Left lobe of liver (tissue), 2 donors: ENCODE data around the gene TYMP. TPM values are rescaled to one million over a fixed set of nuclear protein-coding genes. Genes with fewer than 3 reads are reported as not detected.
A peak's percentile ranks its signal among the peaks of the same experiment; 100 is the strongest.

Experiments used
- ATAC-seq: fragments of 200-7000 bp; cut with Tn5 transposase; one replicate; pipeline ENCODE4 v1.9.1; 2020; ENCODE audit warnings: mild to moderate bottlenecking, moderate library complexity
- DNase-seq: peaks from one replicate; pipeline ENCODE4 v3.0.0-alpha.2; 2020; ENCODE audit warnings: low spot score
- total RNA-seq: library from RNA; stranded (reverse); gene quantifications from one replicate; pipeline ENCODE4 v1.2.1, GENCODE V29; 2021
- donor health status: DM: no; HTN: no; CAD: no; lungs with moderate emphysema.
- donor health status: DM: no; HTN: yes; CAD: no.

The TYMP gene
- total RNA-seq, 1 donor from 2014 or later = 80.0 TPM

DNA sequence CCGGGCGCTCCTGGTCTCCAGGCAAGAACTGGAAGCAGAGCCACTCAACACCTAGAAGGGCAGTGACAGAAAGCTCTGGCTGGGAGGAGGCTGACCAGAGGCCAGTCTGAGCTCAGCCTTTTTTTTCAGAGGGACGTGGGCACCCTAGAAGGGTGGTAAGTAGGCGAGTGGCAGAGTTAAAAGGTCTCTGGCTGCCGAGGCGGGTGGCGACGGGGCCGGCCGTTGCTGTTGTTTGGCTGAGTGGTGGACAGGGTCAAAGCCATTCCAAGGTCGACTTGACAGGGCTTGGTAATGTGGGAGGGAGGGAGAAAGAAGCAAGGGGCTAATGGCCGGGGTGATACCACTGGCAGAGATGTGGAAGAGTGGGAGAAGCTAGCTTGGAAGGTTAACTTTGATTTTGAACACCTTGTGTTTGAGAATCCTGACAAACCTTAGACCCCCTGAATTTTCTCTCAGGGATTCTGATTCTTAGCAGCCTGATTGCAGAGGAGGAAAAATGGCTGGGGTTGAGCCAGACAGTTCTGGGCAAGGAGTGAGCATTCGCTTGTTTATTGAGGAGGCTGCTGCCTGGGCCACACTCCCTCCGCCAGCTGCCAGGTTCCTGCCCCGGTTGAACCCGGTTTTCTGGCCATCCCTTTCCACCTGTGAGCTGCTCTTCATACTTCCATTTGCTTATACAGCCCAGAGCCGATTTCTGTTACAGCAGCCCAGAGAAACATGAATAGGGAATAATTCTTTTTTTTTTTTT lies 33.8 kb upstream of the TYMP start:
- peak; percentile 67 for DNase-seq
- peak; percentile 60 for ATAC-seq

DNA sequence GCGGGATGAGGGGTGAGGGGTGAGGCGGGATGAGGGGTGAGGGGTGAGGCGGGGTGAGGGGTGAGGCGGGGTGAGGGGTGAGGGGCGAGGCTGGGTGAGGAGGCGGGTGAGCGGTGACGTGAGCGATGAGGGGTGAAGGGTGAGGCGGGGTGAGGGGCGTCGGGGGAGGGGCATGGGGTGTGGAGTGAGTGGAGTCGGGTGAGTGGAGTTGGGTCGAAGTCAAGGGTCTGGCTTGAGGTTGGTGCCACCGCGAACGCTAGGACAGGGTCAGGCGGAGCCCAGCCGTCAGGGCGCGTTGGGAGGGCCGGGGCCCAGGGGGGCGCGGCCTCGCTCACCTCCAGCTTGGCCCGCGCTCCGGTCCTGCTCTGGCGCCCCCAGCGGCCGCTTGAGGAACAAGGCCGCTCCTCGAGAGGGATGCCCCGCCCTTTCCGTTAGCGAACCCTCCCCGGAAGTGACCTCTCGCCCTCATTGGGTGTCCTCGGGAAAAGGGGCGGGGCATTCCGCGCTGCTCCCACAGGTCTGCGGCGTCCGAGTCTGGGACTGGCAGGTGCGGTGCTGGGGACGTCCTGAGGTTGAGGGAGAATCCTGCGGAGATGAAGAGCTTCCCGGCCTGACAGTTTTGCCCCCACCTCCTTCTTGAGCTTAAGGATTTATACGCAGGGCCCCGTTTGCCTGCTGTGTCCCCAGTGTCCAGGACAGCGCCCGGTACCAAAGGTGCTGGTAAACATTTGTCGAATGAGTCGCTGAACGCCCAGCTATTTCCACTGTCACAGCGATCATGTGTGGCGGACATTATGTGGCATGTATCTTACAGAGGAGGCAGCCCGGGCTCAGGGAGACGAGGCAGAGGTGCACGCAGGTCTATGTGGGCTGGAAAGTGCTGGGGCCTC lies 33.0 kb upstream of the TYMP start, which contains the start of gene SYCE3:
Gene SYCE3, minus strand, starts transcription at position 397 of the 890 bp plus-strand sequence. CDS start 6,514 bp downstream, outside the sequence.
- ATAC-seq = peak; percentile 93

DNA sequence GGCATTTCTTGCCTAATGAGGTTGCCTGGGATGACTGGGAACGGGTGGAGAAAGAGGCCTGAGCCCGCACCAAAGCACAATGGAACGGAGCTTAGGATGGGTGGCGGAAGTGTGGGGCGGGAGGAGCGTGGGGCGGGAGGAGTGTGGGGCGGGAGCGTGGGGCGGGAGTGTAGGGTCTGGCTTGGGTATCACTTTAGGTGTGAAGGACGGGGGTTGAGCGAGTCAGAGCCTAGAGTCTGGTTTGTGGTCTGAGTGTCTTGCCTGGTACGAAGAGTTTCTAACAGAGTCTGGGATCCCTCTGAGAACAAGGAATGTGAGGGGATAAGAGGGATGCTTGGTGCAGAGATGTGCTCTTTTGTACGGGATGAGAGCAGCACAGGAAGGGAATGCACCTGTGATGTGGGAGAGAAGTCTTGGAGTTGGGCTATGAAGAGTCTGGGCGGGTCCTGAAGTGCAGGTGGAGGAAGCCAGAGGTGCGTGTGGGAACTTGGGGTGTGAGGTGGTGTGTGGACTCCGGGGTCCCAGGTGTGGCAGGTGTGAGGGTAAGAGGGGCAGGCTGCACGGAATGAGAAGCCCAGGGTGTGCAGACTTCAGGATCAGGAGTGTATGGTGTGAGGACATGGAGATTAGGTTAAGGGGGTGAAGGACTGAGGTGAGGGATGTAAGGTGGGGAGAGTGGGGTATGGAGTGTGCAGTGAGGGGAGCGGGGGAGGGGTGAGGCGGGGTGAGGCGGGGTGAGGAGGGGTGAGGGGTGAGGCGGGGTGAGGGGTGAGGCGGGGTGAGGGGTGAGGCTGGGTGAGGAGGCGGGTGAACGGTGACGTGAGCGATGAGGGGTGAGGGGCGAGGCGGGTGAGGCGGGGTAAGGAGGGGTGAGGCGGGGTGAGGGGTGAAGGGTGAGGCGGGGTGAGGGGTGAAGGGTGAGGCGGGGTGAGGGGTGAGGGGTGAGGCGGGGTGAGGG lies 31.9 kb upstream of the TYMP start:
- ATAC-seq = no peak

More for the DNA sequence above, 33.0 kb upstream of the TYMP start, which contains the start of gene SYCE3:
- peak; percentile 98 for DNase-seq

DNA sequence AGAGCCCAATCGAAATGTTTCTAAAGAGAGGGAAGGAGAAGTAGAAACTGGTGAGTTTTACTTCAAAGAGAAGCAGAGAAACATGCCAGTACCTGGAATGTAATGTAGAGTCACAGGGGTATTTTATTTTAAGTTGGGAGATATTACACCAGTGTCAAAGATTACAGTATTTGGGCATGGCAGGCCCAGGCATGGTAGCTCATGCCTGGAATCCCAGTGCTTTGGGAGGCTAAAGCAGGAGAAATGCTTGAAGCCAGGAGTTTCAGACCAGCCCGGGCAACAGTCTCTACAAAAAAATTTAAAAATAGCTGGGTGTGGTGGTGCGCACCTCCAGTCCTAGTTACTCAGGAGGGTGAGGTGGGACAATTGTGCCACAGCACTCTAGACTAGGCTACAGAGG lies 30.2 kb upstream of the TYMP start:
- no peak for DNase-seq
- ATAC-seq = no peak

More for the DNA sequence above, 31.9 kb upstream of the TYMP start:
- DNase-seq = no peak

DNA sequence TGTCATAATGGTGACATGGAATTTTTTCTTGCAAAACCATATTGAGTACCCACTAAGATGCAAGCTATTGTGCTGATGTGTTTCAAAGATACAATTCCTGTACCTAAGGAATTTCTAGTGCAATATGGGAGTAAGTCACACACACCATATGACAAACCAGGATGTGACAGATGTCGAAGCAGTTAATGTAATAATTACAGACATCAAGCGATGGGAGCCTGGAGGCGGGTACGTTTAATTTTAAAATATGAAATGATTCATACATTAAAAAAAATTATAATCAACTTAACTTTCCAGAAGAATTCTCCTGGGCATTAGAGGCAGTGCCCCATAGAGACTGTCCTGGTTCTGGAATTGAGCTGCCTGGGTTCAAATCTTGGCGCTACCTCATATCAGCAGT lies 26.9 kb upstream of the TYMP start:
- DNase-seq = no peak
- ATAC-seq = no peak

DNA sequence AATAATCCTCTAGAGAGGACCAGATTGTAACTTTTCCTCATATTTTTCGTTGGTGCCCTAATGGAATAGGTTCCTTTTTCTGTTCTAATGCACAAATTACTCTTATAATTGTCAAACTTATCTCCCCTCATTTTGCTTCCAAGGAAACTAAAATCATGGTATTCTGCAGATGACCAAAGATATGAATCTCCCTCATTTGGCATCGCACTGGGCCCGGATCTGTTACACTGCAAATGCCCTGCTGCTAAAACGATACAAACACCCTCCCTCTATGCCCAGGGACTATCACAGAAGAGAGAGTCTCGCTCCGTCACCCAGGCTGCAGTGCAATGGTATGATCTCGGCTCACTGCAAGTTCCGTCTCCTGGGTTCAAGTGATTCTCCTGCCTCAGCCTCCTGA lies 23.5 kb upstream of the TYMP start:
- DNase-seq (no peak), ATAC-seq (no peak)

DNA sequence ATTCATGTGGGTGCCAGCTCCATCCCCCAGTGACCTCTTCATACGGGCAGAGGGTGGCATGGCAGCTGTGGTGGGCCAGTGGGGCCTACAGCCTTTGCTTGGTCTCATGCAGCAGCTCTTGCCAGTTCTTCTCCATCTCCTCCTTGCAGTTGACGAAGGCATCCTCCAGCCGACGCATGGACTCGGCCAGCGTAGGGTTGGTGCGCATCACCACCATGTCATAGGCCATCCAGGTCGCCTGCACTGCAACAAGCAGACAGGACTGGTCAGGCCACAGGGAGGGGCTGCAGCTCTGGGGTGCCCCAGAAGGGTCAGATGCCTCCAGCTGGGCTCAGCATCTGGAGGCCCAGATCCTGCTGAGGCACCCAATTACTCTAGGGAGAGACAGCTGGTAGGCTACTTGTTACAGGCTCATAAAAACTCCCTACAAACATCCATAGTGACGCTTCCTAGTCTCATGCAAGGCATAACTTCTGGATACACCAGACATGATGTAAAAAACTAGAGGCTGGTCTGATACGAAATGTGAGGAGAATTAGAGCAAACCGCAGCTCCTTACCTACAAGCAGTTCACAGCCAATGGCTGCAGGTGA lies 21.4 kb upstream of the TYMP start:
- DNase-seq (no peak), ATAC-seq (no peak)

DNA sequence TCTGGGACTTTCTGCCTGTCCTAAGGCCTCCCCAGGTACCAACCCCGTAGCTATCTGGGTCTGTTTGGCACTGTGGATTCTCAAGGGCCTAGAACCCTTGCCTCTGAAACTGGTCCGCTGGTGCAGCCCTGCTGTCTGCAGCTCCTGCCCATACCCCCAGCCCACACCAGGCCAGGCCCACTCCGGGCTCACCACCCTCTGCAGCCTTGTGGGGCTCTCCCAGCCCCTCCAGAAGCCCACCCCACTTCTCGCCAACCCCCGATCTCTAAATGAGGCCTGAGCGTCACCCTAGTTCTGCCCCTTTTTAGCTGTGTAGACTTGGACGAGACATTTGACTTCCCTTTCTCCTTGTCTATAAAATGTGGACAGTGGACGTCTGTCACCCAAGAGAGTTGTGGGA lies 20.6 kb upstream of the TYMP start:
- DNase-seq (no peak), ATAC-seq (no peak)

DNA sequence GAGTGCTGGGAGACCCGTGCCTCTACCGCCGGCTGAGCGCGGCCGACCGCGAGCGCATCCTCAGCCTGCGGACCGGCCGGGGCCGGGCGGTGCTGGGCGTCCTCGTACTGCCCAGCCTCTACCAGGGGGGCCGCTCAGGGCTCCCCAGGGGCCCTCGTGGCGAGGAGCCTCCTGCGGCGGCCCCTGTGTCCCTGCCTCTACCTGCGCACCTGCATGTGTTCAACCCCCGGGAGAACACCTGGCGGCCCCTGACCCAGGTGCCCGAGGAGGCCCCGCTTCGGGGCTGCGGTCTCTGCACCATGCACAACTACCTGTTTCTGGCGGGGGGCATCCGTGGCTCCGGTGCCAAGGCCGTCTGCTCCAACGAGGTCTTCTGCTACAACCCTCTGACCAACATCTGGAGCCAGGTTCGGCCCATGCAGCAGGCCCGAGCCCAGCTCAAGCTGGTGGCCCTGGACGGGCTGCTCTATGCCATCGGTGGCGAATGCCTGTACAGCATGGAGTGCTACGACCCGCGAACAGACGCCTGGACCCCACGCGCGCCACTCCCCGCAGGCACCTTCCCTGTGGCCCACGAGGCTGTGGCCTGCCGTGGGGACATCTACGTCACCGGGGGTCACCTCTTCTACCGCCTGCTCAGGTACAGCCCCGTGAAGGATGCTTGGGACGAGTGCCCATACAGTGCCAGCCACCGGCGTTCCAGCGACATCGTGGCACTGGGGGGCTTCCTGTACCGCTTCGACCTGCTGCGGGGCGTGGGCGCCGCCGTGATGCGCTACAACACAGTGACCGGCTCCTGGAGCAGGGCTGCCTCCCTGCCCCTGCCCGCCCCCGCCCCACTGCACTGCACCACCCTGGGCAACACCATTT lies 19.3 kb upstream of the TYMP start:
- no peak for DNase-seq
- ATAC-seq = no peak

DNA sequence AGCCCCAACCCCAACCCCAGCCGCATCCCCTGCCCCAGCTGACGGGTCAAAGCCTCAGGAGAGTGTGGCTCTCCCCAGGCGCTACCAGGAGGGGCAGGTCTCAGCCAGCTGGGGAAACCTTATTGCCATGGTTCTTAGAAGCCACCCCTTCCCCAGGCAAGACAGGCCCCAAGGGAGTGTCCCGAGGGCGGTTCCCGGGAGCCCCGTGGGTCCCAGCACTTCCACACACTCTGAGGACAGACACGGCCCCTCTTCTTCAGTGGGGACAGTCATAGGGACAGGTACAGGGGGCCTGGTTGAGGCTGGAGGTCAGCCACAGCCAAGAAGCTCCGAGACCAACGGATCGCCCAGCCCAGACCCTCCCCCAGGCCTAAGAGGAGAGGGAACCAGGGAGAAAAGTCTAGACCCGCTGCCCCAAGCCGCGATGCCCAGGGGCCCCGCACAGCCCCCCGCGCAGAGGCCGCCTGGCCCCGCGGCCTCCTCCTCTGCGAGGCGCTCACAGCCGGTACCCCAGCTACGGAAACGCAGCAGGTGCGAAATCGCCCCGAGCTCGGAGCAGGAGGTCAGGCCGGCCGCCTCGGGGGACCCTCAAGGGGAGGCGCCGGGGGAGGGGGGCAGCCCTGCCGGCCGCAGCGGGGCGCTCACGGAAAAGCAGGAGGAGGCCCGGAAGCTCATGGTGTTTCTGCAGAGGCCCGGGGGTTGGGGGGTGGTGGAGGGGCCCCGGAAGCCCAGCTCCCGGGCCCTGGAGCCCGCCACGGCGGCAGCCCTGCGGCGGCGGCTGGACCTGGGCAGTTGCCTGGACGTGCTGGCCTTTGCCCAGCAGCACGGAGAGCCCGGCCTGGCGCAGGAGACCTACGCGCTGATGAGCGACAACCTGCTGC lies 18.5 kb upstream of the TYMP start:
- ATAC-seq (peak; percentile 80), DNase-seq (peak; percentile 73)

DNA sequence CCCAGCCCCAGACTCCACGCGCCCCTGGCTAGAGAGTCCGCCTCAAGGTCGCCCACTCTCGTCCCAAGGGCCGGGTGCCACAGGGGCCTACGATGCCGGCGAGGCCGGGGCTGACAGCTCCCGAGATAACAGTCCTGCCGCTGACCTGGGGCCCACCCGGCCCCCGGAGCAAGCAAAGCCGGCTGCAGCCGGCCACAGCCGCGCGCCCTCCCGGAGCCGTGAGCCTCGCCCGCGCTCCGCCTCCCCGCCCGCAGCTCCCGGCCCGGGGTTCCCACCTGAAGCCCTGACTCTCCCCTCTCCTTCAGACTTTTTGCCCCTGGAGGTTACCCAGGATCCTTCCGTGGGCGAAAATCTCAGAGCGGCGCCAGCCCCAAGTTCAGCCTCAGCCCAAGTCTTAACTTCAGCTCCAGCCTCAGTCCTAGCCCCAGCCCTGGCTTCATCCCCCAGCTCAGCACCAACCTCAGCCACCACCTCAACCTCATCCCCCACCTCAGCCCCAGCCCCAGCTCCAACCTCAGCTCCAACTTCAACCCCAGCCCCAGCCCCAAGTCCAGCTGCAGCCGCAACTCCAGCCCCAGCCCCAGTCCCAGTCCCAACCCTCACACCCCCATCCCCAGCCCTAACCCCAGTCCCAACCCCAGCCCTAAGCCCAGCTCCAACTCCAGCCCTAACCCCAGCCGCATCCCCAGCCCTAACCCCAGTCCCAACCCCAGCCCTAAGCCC lies 17.6 kb upstream of the TYMP start:
- DNase-seq (peak; percentile 48), ATAC-seq (no peak)

DNA sequence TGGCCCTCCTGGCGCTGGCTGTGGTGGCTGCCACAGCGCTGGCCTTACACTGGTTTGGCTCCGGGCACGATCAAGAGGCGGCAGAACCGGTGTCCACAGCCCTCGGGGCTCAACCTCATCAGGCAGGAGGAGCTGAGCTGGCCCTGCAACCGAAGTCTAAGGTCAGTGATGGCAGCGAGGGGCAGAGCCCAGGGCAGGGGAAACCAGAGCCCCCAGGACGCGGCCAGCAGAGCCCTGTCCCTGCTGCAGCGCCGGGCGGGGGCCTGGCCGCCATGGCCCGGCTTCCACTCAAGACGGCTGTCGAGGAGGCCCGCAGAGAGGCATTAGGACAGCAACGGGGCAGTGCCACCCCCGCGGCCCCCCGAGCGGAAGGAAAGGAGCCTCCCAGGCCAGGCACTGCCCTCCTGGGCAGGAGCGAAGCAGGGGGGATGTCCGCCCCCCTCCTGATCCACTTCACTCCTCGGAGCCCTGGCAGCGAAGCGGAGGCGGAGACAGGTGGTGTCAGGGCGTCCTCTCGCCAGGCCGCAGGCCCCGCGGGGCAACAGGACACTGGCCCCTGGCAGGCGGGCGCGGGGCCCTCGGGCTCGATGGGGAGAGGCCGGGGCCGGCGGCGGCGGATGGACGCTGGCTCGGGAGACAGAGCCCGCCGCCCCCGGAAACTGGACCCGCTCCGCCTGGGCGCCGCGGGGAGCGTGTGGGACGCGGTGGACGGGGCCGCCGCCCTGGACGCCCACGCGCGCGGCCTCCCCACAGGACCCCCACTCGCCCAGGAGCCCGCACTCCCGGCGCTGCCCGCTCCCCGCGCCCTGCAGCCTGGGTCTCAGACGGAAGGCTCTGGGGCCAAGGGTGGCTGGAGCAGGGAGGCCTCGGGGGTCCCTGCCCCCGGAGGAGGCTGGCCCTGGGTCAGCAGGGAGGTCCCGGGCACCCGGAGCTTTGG lies 16.8 kb upstream of the TYMP start:
- DNase-seq (no peak), ATAC-seq (no peak)

DNA sequence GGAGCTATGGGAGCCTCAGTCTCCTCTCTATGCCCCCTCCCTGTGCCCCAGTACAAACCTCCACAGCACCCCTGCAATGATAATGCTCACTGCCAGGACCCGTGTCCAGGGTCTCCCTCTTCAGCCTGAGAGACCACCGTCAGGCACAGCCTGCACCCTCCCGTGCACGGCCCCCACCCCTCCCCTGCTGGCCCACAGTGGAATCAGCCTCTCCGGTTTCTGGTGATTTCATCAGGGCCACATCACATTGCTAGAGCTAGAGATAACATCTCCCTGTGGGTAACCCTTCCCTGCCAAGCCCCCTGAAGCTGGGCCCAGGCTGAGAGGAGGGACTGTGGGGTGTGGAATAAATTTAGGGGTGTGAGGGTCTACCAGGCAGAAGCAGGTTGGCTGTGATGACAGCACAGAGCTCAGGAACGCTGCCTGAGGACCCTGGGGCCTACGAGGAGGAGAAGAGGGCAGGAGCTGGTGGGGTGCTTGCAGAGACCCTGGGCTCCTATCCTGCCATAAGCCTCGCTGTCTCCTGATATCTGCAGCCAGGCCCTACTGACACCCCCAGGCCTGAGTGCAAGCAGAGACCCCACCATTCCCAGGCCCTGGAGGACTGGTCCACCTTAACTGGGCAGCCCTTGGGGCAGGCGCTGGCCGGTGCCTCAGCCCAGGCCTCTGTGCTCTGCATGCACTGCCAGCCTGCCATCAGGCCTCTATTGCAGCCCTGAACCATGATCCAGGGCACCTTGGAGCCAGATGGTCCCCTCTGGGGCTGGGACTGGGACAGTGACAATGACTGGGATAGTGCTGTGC lies 15.9 kb upstream of the TYMP start, which contains the start of gene KLHDC7B:
Gene KLHDC7B, plus strand, starts transcription at position 378 of the 804 bp plus-strand sequence. Its CDS starts 345 bp downstream, at position 723.
- DNase-seq = no peak
- ATAC-seq = peak; percentile 5

DNA sequence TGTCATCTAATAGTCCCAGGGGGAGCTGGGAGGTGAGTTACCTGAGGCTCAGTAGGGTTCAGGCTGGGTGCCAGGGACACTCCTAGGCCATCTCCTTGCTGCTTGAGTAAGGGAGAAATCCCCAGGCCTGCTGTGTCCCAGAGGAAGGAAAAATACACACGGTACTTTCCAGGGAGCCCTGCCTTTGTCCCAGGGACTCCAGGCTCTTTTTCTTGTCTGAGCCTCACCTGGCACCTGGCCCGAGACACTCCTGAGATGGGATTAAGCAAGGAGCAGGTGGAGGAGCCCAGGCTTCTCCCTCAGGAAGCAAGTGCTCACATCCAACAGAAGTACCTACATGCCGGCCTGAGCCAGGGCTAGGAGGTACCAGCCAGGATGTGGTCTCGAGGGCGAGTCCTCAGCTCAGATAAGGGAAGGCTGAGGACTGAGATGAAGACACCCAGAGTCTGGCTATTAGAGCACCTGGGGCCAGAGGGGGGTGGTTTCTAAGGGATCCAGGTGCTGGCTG lies 15.0 kb upstream of the TYMP start:
- ATAC-seq (no peak), DNase-seq (peak; percentile 52)

DNA sequence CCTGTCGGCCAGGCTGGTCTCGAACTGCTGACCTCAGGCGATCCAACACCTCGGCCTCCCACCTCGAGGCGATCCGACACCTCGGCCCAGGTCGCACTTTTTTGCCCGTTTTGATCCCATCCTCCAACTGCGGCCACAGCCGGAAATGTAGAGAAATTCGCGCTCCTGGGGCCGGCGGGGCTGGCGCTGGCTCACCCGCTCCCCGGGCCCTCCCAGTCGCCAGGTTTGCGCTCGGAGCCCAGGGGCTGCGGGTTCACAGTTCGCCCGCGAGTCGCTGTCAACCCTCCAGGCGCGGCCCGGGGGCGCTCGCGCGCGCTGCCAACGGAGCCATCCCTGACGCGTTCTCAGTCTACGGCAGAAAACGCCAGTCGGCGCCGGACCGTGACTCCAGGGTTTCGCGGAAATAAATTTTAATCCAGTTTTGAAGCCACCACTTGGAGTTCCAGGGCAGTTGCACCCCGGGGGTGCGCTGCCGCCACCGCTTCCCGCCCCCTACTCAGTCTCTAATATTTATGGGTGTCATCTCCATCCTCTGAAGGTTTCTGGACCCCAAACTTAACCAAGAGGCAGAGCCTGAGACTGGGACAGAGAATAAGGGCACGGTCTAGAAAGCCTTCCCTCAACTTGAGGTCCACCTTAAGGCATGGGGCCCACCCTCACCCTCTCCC lies 14.4 kb upstream of the TYMP start:
- DNase-seq (peak; percentile 85), ATAC-seq (peak; percentile 78)
